ENCODE data around the gene REV1. TPM values are rescaled to one million over a fixed set of nuclear protein-coding genes. Genes with fewer than 3 reads are reported as not detected.
"Not testable (repeated sequence)": the region's sequence is repeated elsewhere in the genome, so short reads cannot be mapped to it uniquely, and the experiment has no call there.

REV1 gene
- total RNA-seq, 1 experiment from 2014 or later = 38.6 TPM

DNA sequence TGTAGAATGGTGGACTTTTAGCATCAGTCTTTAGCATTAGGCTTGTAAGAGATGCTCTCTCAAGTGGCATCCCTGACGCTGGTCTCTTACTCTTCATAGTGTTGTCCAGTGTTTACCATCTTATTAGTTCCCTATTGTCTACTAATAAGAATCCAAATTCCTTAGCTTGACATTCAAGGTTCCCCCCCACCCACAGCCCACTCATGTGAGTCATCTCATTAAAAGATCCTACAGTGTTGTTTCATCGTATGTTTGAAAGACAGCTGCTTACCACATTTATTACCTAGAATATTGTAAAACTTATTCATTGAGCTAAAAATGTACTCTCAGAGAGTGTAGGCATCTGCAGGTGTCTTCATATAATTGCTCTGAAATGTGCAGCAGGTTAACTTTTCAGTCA, 124.2 kb downstream of the REV1 start:
- intact Hi-C loops (cut with micrococcal nuclease) = no loop called here
- no peaks in the 10 kb centered on the region for H3K27me3 Mint-ChIP-seq (ENCODE audit: insufficient read depth, unreplicated experiment)
- H3K9me3 Mint-ChIP-seq (ENCODE audit: unreplicated experiment) = no peaks in the 10 kb centered on the region
- no peaks in the 10 kb centered on the region for H3K4me1 Mint-ChIP-seq (ENCODE audit: insufficient read depth, unreplicated experiment)
- ChIA-PET POLR2A (interaction anchor here (1.0 to 2.2 kb wide), 4 partner anchors 11 to 30 kb away, joined by 3 to 6 read pairs (median 4); partner anchors contain the start of genes EIF5B and TXNDC9), CTCF (interaction anchor here (0.6 to 1.2 kb wide), 4 partner anchors 8 to 456 kb away, joined by 3 to 4 read pairs (median 4); no protein-coding TSS in a partner anchor)
- TF ChIP-seq, protein P1, sequence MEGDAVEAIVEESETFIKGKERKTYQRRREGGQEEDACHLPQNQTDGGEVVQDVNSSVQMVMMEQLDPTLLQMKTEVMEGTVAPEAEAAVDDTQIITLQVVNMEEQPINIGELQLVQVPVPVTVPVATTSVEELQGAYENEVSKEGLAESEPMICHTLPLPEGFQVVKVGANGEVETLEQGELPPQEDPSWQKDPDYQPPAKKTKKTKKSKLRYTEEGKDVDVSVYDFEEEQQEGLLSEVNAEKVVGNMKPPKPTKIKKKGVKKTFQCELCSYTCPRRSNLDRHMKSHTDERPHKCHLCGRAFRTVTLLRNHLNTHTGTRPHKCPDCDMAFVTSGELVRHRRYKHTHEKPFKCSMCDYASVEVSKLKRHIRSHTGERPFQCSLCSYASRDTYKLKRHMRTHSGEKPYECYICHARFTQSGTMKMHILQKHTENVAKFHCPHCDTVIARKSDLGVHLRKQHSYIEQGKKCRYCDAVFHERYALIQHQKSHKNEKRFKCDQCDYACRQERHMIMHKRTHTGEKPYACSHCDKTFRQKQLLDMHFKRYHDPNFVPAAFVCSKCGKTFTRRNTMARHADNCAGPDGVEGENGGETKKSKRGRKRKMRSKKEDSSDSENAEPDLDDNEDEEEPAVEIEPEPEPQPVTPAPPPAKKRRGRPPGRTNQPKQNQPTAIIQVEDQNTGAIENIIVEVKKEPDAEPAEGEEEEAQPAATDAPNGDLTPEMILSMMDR (IDR thresholded peaks at IDR 0.05; ENCODE audit: unreplicated experiment) = no peak
- H3K27ac Mint-ChIP-seq (ENCODE audit: low read depth, unreplicated experiment) = no peak overlapping the region
- no TSS peak for BruUV-seq (replicated peaks)
- peaks cover 82% of the 10 kb centered on the region for H3K36me3 Mint-ChIP-seq (ENCODE audit: insufficient read depth, unreplicated experiment)
- H3K4me3 Mint-ChIP-seq (ENCODE audit: unreplicated experiment) = no peak overlapping the region
- DNase-seq (ENCODE audit: unreplicated experiment) = no peak

DNA sequence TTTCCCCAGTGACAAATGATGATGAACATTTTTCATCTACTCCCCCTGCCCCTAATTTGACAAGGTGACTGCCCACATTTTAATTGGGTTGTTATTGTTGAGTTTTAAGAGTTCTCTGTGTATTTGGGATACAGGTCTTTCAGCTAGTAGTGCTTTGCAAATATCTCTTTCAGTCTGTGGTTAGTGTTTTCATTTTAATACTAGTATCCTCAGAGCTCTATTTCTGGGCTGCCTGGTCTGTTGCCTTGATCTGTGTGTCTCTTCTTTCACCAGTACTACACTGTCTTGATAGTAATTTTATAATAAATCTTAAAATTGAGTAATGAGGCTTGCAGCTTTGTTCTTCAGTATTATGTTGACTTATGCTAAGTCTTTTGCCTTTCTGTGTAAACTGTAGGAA, 133.0 kb downstream of the REV1 start:
- peaks cover 12% of the 10 kb centered on the region for H3K4me1 Mint-ChIP-seq (ENCODE audit: insufficient read depth, unreplicated experiment)
- no peak overlapping the region for H3K27ac Mint-ChIP-seq (ENCODE audit: low read depth, unreplicated experiment)
- no peak for DNase-seq (ENCODE audit: unreplicated experiment)
- H3K36me3 Mint-ChIP-seq (ENCODE audit: insufficient read depth, unreplicated experiment) = peaks cover 18% of the 10 kb centered on the region
- H3K27me3 Mint-ChIP-seq (ENCODE audit: insufficient read depth, unreplicated experiment) = no peaks in the 10 kb centered on the region
- ChIA-PET CTCF (interaction anchor here (0.7 to 1.6 kb wide), 5 partner anchors 9 to 131 kb away, joined by 3 to 10 read pairs (median 3); partner anchors contain the start of genes EIF5B and TXNDC9), POLR2A (interaction anchor here (1.0 to 2.6 kb wide), 4 partner anchors 9 to 25 kb away, joined by 3 to 9 read pairs (median 4); partner anchors contain the start of genes EIF5B and TXNDC9)
- H3K4me3 Mint-ChIP-seq (ENCODE audit: unreplicated experiment) = no peak overlapping the region
- no TSS peak for BruUV-seq (replicated peaks)
- intact Hi-C loops (cut with micrococcal nuclease) = no loop called here
- TF ChIP-seq, protein P1 (IDR thresholded peaks at IDR 0.05; ENCODE audit: unreplicated experiment) = no peak
- no peaks in the 10 kb centered on the region for H3K9me3 Mint-ChIP-seq (ENCODE audit: unreplicated experiment)

DNA sequence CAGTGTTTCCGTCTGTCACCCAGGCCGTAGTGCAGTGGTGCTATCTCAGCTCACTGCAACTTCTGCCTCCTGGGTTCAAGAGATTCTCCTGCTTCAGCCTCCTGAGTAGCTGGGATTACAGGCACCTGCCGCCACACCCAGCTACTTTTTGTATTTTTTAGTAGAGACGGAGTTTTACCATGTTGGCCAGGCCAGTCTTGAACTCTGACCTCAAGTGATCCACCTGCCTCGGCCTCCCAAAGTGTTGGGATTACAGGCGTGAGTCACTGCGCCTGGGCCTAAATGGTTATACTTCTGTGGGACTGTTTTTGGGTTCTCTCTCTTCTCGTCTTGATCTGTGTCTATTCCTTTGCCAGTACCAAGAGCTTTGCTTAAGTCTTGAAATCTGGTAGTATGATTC, 135.0 kb downstream of the REV1 start:
- H3K27me3 Mint-ChIP-seq (ENCODE audit: insufficient read depth, unreplicated experiment); DNase-seq (ENCODE audit: unreplicated experiment); H3K27ac Mint-ChIP-seq (ENCODE audit: low read depth, unreplicated experiment); intact Hi-C loops (cut with micrococcal nuclease); H3K4me3 Mint-ChIP-seq (ENCODE audit: unreplicated experiment); H3K9me3 Mint-ChIP-seq (ENCODE audit: unreplicated experiment); H3K36me3 Mint-ChIP-seq (ENCODE audit: insufficient read depth, unreplicated experiment); BruUV-seq (replicated peaks): not testable (repeated sequence)
- H3K4me1 Mint-ChIP-seq (ENCODE audit: insufficient read depth, unreplicated experiment) = peaks cover 12% of the 10 kb centered on the region
- ChIA-PET POLR2A (interaction anchor here (1.6 to 1.8 kb wide), 3 partner anchors 11 to 18 kb away, joined by 3 to 4 read pairs (median 3); partner anchors contain the start of gene EIF5B), CTCF (interaction anchor here (0.6 to 0.9 kb wide), 3 partner anchors 197 to 1581 kb away, joined by 3 to 4 read pairs (median 3); no protein-coding TSS in a partner anchor)

DNA sequence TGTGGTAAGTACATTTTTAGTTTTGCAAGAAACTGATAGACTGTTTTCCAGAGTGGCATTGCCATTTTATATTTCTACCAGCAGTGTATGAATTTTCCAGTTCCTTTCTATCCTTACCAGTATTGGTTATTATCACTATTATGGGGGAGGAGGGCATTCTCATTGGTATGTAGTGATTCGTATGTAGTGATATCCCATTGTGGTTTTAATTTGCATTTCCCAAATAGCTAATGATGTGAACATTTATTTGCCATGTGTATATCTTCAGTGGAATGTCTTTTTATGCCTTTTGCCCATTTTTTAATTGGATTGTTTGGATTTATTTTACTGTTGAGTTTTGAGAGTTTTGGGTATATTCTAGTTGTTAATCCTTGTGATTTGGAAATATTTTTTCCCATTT, 135.7 kb downstream of the REV1 start:
- ChIA-PET CTCF (no interaction called here), POLR2A (interaction anchor here (0.6 to 1.8 kb wide), 4 partner anchors 12 to 18 kb away, joined by 3 to 4 read pairs (median 3); partner anchors contain the start of genes EIF5B and TXNDC9)
- H3K27ac Mint-ChIP-seq (ENCODE audit: low read depth, unreplicated experiment) = no peak overlapping the region
- TF ChIP-seq, protein P1 (IDR thresholded peaks at IDR 0.05; ENCODE audit: unreplicated experiment) = no peak
- H3K9me3 Mint-ChIP-seq (ENCODE audit: unreplicated experiment) = no peaks in the 10 kb centered on the region
- intact Hi-C loops (cut with micrococcal nuclease) = no loop called here
- no peak for DNase-seq (ENCODE audit: unreplicated experiment)
- peaks cover 4% of the 10 kb centered on the region for H3K36me3 Mint-ChIP-seq (ENCODE audit: insufficient read depth, unreplicated experiment)
- H3K4me3 Mint-ChIP-seq (ENCODE audit: unreplicated experiment) = no peak overlapping the region
- no peaks in the 10 kb centered on the region for H3K27me3 Mint-ChIP-seq (ENCODE audit: insufficient read depth, unreplicated experiment)
- no TSS peak for BruUV-seq (replicated peaks)
- peaks cover 12% of the 10 kb centered on the region for H3K4me1 Mint-ChIP-seq (ENCODE audit: insufficient read depth, unreplicated experiment)

Other genes starting within 250 kb of the REV1 start
- gene LYG2, start 234.4 kb downstream of the REV1 start, total RNA-seq (2022) = not detected in 2 replicates
- 0.42 and 1.2 TPM in 2 replicates for gene LYG1, start 188.8 kb downstream of the REV1 start, total RNA-seq (2022)
- 40.2 and 41.0 TPM in 2 replicates for gene TXNDC9, start 153.7 kb downstream of the REV1 start, total RNA-seq (2022)
- gene EIF5B, start 152.6 kb downstream of the REV1 start, total RNA-seq (2022) = 45.6 and 55.5 TPM in 2 replicates